DND-41 (cell line): ENCODE measurements around the gene SRCAP.
"Not testable (repeated sequence)": the region's sequence is repeated elsewhere in the genome, so short reads cannot be mapped to it uniquely, and the experiment has no call there.

Source experiments
- ATAC-seq: fragments of 200-7000 bp; cut with Tn5 transposase; 3 replicates; pipeline ENCODE4 v1.9.1; 2021; ENCODE audit warnings: low read depth; ENCODE audit not compliant: insufficient read depth
- DNase-seq: peaks from one replicate; pipeline ENCODE4 v3.0.0-alpha.2; 2020
- H2AFZ ChIP-seq: 2 replicates; pipeline ENCODE4 v1.6.0; 2012; ENCODE audit warnings: low read depth, low read length
- H3K27ac ChIP-seq: 2 replicates; pipeline ENCODE4 v1.5.1; 2012; ENCODE audit warnings: low read length, inconsistent platforms
- H3K27me3 ChIP-seq: fragments of 200-600 bp; sonication (generic); 2 replicates; pipeline ENCODE4 v1.6.0; 2012; ENCODE audit warnings: low read length, mild to moderate bottlenecking, inconsistent platforms; ENCODE audit not compliant: insufficient read depth, poor library complexity
- H3K36me3 ChIP-seq: 2 replicates; pipeline ENCODE4 v1.5.1; 2012; ENCODE audit warnings: low read length, inconsistent platforms; ENCODE audit not compliant: insufficient read depth
- H3K4me1 ChIP-seq: 2 replicates; pipeline ENCODE4 v1.5.1; 2012; ENCODE audit warnings: mild to moderate bottlenecking, low read length; ENCODE audit not compliant: insufficient read depth
- H3K4me2 ChIP-seq: 2 replicates; pipeline ENCODE4 v1.6.0; 2012; ENCODE audit warnings: mild to moderate bottlenecking, moderate library complexity, low read length, inconsistent platforms; ENCODE audit not compliant: insufficient read depth
- H3K4me3 ChIP-seq, 2 experiments: fragments of 200-600 bp in 1 of 2; shearing (Covaris generic) in 1 of 2; 2 replicates each; pipeline ENCODE4 v1.5.1; 2012 to 2016; ENCODE audit warnings: inconsistent platforms in 2 of 2, low read length in 2 of 2, mild to moderate bottlenecking in 2 of 2, low read depth in 1 of 2, moderate library complexity in 1 of 2
- H3K79me2 ChIP-seq: 2 replicates; pipeline ENCODE4 v1.6.0; 2012; ENCODE audit warnings: low read length, inconsistent platforms; ENCODE audit not compliant: insufficient read depth
- H3K9ac ChIP-seq: 2 replicates; pipeline ENCODE4 v1.6.0; 2012; ENCODE audit warnings: low read depth, mild to moderate bottlenecking, inconsistent platforms, low read length, moderate library complexity
- H3K9me3 ChIP-seq: 2 replicates; pipeline ENCODE4 v1.5.1; 2012; ENCODE audit warnings: low read length, moderate library complexity, mild to moderate bottlenecking, inconsistent platforms; ENCODE audit not compliant: insufficient read depth, severe bottlenecking
- H4K20me1 ChIP-seq: 2 replicates; pipeline ENCODE4 v1.6.0; 2012; ENCODE audit warnings: low read length; ENCODE audit not compliant: insufficient read depth
- EZH2 ChIP-seq: IDR thresholded peaks from 3 replicates; pipeline ENCODE4 v1.6.1; 2012; ENCODE audit warnings: borderline replicate concordance, low read depth, mild to moderate bottlenecking, moderate library complexity, low read length, inconsistent platforms; ENCODE audit not compliant: severe bottlenecking
- TF ChIP-seq, protein P1 (sequence below): IDR thresholded peaks from 2 replicates; pipeline ENCODE4 v1.5.1; 2012; ENCODE audit warnings: borderline replicate concordance, low read length, moderate library complexity, mild to moderate bottlenecking; ENCODE audit not compliant: poor library complexity, severe bottlenecking; ENCODE audit errors: extremely low read depth

SRCAP gene

DNA sequence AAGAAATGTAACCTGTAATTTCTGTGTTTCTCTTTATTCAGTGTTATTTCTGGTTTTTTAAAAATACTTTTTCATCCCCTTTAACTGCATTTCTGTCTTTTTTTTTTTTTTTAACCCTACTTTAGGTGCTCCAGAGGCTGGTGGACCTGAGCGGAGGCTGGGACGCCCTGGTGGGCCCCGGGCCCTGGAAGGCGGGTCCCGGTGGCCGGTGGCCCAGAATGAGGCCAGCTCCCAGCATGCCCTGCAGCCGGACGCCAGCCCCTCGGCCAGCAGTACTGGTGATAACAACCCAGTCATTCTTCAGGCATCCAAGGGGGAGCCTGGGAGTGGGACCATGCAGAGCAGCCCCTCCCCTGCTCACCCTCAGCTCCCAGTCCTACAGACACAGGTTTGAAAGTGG is 1.5 kb downstream of the SRCAP start:
- Histone ChIP-seq H2AFZ (no peak overlapping the region), H3K4me3 (no peak overlapping the region), H3K27ac (no peak overlapping the region), H3K9me3 (no peaks in the 10 kb centered on the region), H4K20me1 (peaks cover 24% of the 10 kb centered on the region; the same call in 1 of the 2 replicates), H3K4me2 (peak overlapping the region; percentile 63; the same call in 1 of the 2 replicates), H3K9ac (no peak overlapping the region), H3K79me2 (peaks cover 60% of the 10 kb centered on the region), H3K27me3 (no peaks in the 10 kb centered on the region), H3K36me3 (peaks cover 62% of the 10 kb centered on the region), H3K4me1 (peaks cover 32% of the 10 kb centered on the region)
- TF ChIP-seq, protein P1, sequence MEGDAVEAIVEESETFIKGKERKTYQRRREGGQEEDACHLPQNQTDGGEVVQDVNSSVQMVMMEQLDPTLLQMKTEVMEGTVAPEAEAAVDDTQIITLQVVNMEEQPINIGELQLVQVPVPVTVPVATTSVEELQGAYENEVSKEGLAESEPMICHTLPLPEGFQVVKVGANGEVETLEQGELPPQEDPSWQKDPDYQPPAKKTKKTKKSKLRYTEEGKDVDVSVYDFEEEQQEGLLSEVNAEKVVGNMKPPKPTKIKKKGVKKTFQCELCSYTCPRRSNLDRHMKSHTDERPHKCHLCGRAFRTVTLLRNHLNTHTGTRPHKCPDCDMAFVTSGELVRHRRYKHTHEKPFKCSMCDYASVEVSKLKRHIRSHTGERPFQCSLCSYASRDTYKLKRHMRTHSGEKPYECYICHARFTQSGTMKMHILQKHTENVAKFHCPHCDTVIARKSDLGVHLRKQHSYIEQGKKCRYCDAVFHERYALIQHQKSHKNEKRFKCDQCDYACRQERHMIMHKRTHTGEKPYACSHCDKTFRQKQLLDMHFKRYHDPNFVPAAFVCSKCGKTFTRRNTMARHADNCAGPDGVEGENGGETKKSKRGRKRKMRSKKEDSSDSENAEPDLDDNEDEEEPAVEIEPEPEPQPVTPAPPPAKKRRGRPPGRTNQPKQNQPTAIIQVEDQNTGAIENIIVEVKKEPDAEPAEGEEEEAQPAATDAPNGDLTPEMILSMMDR = no peak
- no peak for TF ChIP-seq EZH2
- DNase-seq (no peak), ATAC-seq (no peak)

DNA sequence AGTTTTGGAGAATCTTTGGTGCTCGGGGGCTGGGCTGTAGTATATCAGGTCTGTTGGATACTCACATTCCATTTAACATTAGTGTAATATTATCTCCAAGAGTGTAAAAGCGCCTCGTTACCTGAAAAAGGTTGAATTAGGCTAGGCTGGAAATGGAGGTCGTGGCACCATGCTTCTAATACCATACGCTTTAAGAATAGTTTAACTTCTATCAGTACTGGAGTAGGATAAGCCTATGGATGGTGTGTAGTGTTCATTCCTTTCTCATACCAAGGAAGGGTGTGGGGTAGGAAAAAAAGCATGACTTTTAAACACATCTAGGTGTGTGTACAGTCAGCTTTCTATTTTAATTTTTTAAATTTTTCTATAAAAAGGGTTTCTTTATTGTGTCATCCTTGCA is 2.0 kb downstream of the SRCAP start:
- Histone ChIP-seq H3K27ac (no peak overlapping the region), H3K36me3 (peaks cover 66% of the 10 kb centered on the region), H3K4me2 (peak overlapping the region; percentile 63; the same call in 1 of the 2 replicates), H3K79me2 (peaks cover 62% of the 10 kb centered on the region), H4K20me1 (peaks cover 26% of the 10 kb centered on the region; the same call in 1 of the 2 replicates), H3K27me3 (no peaks in the 10 kb centered on the region), H3K9ac (no peak overlapping the region), H3K4me3 (no peak overlapping the region), H3K9me3 (no peaks in the 10 kb centered on the region), H3K4me1 (peaks cover 32% of the 10 kb centered on the region), H2AFZ (no peak overlapping the region)
- ATAC-seq = no peak
- TF ChIP-seq, protein P1 = no peak
- TF ChIP-seq EZH2 = no peak
- DNase-seq = no peak

DNA sequence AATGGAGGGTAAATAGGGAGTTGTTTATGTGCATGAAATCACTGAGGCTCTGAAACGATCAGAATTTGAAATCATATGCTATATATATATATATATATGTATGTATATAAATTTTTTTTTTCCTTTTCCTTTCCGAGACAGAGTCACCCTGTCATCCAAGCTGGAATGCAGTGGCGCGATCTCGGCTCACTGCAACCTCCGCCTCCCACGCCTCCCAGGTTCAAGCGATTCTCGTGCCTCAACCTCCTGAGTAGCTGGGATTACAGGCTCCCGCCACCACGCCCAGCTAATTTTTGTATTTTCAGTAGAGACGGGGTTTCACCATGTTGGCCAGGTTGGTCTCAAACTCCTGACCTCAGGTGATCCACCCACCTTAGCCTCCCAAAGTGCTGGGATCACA is 4.1 kb downstream of the SRCAP start:
- Histone ChIP-seq H4K20me1 (peaks cover 28% of the 10 kb centered on the region; the same call in 1 of the 2 replicates), H3K4me1 (peaks cover 22% of the 10 kb centered on the region), H3K36me3 (peaks cover 87% of the 10 kb centered on the region), H3K79me2 (peaks cover 65% of the 10 kb centered on the region)
- DNase-seq, H3K4me3 ChIP-seq, H3K27ac ChIP-seq, H3K27me3 ChIP-seq, H3K4me2 ChIP-seq, ATAC-seq, H3K9me3 ChIP-seq, H2AFZ ChIP-seq, H3K9ac ChIP-seq: not testable (repeated sequence)

DNA sequence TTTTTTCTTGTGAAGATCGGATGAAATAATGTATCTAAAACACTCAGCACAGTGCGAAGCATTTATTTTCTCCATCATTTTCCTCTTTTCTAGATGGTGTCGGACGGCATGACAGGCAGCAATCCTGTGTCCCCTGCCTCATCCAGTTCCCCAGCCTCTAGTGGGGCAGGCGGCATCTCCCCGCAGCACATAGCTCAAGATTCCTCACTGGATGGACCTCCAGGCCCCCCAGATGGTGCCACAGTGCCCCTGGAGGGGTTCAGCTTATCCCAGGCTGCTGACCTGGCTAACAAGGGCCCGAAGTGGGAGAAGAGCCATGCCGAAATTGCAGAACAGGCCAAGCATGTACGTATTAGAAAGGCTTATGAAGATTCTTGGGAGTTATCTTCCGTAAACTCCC is 5.0 kb downstream of the SRCAP start:
- Histone ChIP-seq H4K20me1 (peaks cover 29% of the 10 kb centered on the region; the same call in 1 of the 2 replicates), H3K9me3 (no peaks in the 10 kb centered on the region), H3K79me2 (peaks cover 61% of the 10 kb centered on the region), H3K4me3 (no peak overlapping the region), H3K4me2 (no peak overlapping the region), H3K27ac (no peak overlapping the region), H3K4me1 (peaks cover 22% of the 10 kb centered on the region), H3K27me3 (no peaks in the 10 kb centered on the region), H3K9ac (no peak overlapping the region), H3K36me3 (peaks cover 96% of the 10 kb centered on the region), H2AFZ (no peak overlapping the region)
- TF ChIP-seq, protein P1 = no peak
- no peak for TF ChIP-seq EZH2
- no peak for ATAC-seq
- DNase-seq = no peak
